ENCODE measurements around the gene OSER1.

DNA sequence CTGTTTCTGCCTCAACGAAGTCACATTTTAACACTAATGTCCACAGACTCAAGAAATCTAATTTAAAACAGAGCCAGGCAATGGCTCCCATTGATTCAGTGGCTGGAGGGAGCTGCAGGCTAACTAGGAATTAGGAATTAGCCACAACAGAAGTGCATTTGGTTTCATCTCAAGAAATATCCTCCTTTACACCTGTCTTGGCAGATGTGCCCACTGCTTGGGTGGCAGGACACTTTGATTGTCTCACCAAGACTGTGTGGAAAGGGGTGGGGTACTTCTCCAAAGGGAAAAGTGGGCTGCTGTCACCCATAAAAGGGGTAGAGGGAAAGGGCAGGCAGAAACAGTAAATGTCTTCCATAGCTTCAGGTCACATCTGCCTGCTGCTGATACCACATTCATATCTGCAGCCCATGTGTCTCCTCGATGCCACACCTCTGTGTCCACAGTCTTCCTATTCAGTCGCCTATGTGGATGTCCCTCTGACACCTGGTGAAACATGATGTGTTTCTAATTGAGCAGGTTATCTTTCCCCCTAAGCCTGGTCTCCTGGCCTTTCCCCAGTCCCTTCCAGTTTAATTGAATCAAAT, 10.9 kb upstream of the OSER1 start:
- TF ChIP-seq, protein P1, sequence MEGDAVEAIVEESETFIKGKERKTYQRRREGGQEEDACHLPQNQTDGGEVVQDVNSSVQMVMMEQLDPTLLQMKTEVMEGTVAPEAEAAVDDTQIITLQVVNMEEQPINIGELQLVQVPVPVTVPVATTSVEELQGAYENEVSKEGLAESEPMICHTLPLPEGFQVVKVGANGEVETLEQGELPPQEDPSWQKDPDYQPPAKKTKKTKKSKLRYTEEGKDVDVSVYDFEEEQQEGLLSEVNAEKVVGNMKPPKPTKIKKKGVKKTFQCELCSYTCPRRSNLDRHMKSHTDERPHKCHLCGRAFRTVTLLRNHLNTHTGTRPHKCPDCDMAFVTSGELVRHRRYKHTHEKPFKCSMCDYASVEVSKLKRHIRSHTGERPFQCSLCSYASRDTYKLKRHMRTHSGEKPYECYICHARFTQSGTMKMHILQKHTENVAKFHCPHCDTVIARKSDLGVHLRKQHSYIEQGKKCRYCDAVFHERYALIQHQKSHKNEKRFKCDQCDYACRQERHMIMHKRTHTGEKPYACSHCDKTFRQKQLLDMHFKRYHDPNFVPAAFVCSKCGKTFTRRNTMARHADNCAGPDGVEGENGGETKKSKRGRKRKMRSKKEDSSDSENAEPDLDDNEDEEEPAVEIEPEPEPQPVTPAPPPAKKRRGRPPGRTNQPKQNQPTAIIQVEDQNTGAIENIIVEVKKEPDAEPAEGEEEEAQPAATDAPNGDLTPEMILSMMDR (IDR thresholded peaks at IDR 0.05): no peak
- no peak for TF ChIP-seq POLR2A (IDR thresholded peaks at IDR 0.05)

Measured in Peyer's patch (tissue), 4 donors.